Epithelial cell of proximal tubule (primary cell): ENCODE measurements around the gene YKT6. TPM values are rescaled to one million over a fixed set of nuclear protein-coding genes. Genes with fewer than 3 reads are reported as not detected.

Experiments used
- DNase-seq: peaks from one replicate; pipeline ENCODE4 v3.0.0-alpha.2; 2011; ENCODE audit warnings: low read depth
- H3K4me3 ChIP-seq: 2 replicates; pipeline ENCODE4 v1.5.1; 2011; ENCODE audit warnings: low read depth, mild to moderate bottlenecking, low read length
- CTCF ChIP-seq: conservative IDR thresholded peaks from 2 replicates; pipeline ENCODE4 v1.5.1; 2012; ENCODE audit warnings: low read depth, mild to moderate bottlenecking, low read length
- total RNA-seq: library from RNA; depleted of rRNA; stranded (reverse); fragments of >200 nt; gene quantifications from 2 replicates; pipeline ENCODE4 v1.2.3, GENCODE V29; 2015

The YKT6 gene
- total RNA-seq, 1 donor from 2014 or later, result 79.3 TPM

GRCh38 chr7:44188480-44189225 is 12.1 kb upstream of the YKT6 start:
- no peak overlapping the region for H3K4me3 ChIP-seq
- no peak for TF ChIP-seq CTCF
- DNase-seq, result no peak

DNA sequence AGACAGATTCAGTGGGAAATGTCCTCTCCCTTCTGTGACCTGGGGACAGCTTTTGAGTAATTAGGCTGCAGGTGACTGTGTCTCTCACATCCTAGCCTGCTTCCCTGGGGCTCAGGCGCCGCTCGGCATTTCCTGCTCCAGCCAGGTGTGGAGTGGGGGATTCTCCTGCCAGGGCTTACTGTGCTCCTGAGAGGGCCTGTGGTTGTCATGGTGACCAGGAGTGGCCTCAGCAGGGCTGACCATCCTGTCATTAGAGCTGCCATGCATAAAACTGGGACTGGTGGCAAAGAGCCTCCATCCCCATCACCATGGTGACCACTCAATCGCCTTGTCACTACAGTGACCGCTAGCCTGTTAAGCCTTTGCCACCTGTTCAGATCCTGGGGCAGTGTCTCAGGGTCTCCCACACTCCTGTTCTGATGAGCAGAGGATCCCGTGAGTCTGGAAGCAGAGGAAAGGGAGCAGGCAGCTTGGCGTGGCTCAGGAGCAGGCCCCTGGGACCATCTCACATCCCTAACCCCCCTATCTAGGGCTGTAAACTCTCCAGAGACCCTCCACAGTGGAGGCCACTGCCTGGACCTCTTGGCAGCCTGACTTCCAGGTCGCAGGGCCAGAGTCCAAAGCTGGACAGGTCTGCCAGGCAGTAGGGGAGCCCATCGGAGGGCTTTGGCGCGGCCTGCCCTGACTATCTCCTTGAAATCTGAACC is 11.3 kb upstream of the YKT6 start, which contains the start of gene GCK:
Gene GCK (minus strand): TSS at position 154 of the 707 bp plus-strand sequence. CDS start 486 bp downstream, outside the sequence.
- TF ChIP-seq CTCF, result no peak
- H3K4me3 ChIP-seq, result no peak within 1 kb of the TSS
- DNase-seq, result no peak

DNA sequence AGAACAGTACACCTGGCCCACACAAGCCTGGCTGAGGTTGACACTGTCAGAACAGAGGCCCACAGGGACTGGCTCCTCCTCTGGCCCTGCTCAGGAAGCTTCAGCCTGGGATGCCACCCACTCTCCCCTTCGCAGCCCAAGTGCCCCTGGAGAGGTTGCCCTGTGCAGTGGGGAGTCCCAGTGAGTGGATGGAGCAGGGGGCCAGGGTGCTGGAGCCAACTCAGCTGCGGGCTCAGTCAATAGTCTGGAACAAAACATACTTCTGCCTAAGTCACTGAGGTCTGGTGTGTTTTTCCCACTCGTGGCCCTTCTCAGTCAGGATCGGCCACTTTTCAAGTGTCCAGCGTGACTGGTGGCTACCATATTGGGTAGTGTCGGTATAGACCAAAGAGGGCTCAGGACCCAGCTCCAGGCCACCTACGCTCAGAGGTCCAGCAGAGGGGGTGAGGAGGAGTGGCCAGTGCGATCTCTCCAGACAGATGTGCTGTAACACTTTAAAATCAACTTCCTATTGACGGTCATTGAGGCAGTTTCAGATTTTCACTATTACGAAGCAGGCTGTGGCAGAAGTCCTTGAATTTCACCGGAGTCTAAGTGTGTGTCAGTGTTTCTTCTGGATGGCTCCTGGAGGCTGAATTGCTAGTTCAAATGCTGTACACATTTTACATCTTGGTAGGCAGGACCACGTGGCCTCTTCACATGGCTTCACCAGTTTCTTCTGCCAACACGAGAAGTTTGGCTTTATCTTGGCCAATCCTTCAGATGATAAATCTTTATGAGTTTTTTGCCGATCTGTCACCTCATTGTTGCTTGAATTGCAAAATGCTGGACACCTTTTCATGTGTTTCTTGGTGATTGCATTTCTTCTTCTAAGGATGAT is 10.5 kb upstream of the YKT6 start:
- H3K4me3 ChIP-seq, result no peak overlapping the region
- no peak for TF ChIP-seq CTCF
- DNase-seq, result no peak

GRCh38 chr7:44191171-44191570 is 9.6 kb upstream of the YKT6 start:
- TF ChIP-seq CTCF, result no peak
- DNase-seq, result no peak
- no peak overlapping the region for H3K4me3 ChIP-seq

- H3K4me3 ChIP-seq, result no peak overlapping the region
- TF ChIP-seq CTCF, result no peak
- no peak for DNase-seq
These were observed 7.6 kb upstream of the YKT6 start for GRCh38 chr7:44193011-44193802.

- no peak for DNase-seq
- no peak overlapping the region for H3K4me3 ChIP-seq
- no peak for TF ChIP-seq CTCF
These were observed 6.7 kb upstream of the YKT6 start for GRCh38 chr7:44194069-44194468.
